ENCODE measurements around the gene MRGPRX3.
"Not testable (repeated sequence)": the region's sequence is repeated elsewhere in the genome, so short reads cannot be mapped to it uniquely, and the experiment has no call there.

The MRGPRX3 gene

GRCh38 chr11:18132341-18132740 is at the start of gene MRGPRX3:
Gene MRGPRX3, plus strand, starts transcription at chr11:18132571. Its CDS starts 4,632 bp downstream, at chr11:18137203.
- no peak for DNase-seq (ENCODE audit: low spot score)

DNA sequence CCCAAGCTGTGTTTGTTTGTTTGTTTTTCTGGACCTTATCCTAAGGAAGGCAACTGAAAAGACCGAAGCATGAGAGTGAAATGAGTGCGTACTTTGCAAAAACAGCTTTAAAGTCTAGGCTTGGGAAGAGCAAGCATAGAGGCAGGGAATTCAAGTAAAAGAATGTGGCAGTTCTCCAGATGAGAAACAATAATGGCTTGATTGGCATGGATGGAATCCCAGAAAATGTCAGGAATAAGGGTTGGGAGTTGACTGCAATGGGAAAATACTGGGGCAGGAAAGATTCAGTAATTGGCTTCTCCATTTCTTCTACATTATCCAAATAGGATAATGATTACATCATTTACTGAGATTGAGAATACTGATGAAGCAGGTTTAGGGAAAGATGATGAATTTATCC is 44.0 kb upstream of the MRGPRX3 start:
- DNase-seq (ENCODE audit: low spot score), result no peak

GRCh38 chr11:18088966-18089365 is 43.4 kb upstream of the MRGPRX3 start:
- no peak for DNase-seq (ENCODE audit: low spot score)

DNA sequence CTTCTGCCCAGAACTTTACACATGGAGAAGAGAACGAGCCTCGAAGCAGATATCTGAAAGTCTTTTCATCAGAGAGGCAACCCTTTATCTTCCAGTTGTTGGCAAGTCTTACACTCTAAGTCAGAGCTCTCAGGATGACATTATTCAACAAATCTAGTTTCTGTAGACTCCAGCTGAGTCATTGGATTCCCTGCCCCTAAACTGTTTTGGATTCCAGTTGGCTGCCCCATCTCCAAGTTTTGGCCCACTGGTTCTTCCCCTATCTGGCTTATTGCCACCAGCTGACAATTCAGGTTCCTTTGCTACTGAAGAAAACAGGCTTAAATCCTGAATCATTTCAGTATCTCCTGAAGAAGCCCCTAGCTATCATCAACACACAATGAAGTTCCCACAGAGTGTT is 40.6 kb upstream of the MRGPRX3 start:
- DNase-seq (ENCODE audit: low spot score), result no peak

DNA sequence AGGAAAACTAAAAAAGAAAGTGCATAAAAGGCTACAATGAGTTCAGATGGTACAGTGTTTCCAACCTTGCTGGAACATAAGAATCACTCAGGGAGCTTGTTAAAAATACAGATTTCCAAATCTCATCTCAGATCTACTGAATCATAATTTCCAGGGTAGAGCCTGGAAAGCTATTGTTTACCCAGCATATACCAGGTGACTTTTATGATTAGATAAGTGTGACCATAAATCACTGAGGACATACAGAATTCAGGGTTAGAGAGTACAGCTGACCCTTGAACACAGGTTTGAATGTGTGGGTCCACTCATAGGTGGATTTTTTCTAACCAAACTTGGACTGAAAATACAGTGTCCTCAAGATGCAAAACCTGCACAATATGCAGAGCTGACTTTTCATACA is 38.4 kb upstream of the MRGPRX3 start:
- DNase-seq (ENCODE audit: low spot score), result no peak

DNA sequence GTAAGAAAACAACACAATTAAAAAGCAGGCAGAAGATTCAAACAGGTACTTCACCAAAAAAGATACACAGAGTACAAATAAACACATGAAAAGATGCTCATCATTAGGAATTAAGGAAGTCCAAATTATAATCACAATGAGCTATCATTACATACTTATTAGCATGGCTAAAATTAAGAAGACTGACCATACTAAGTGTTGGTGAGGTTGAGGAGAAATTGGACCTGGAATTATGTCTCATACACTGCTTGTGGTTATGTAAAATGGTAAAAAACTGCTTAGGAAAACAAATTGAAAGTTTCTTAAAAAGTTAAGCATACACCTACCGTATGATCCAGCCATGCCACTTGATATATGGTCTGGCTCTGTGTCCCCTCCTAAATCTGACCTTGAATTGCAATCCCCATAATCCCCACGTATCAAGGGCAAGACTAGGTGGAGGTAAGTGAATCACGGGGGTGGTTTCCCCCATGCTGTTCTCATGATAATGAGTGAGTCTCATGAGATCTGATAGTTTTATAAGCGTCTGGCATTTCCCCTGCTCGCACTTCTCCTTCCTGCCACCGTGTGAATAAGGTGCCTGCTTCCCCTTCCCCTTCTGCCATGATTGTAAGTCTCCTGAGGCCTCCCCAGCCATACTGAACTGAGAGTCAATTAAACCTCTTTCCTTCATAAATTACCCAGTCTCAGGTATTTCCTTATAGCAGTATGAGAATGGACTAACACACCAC is 31.3 kb upstream of the MRGPRX3 start:
- DNase-seq (ENCODE audit: low spot score), result no peak

GRCh38 chr11:18105086-18105801 is 27.1 kb upstream of the MRGPRX3 start:
- DNase-seq (ENCODE audit: low spot score), result no peak

DNA sequence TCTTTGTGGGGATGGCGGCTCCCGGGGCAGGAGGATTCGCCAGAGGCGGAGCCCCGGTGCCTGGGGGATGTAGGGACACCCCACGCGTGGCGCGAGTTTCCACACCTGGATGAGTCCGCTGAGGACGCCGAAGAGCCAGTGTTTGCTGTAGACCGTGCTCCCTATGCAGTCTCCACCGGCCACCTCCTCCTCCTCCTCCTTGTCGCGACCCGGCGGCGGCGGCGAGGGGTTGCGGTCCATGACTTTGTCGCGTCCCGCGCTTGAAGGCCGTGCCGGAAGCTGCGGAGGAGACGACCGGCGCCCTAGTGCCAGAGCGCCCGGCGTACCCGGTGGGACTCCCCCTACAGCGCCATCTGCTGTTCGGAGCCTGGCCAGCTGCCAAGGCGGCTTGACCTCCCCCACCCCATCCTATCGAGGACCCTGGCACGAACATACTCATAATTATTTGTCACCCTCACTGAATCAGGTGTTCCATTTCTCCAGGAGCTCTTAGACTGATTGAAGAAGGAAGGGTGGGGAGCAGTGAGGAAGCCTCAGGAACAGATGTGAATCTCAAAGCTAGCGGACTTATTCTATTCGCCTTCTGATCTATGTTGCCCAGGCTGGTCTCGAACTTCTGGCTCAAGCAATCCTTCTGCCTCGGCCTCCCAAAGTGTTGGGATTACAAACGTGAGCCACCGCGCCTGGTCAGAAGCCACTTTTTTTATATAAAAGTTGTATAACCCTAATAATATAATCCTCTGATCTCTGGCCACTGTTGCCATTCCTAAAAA is 26.4 kb upstream of the MRGPRX3 start, which contains the start of gene SAAL1:
Gene SAAL1, minus strand, starts transcription at position 281 of the 773 bp plus-strand sequence. Its CDS starts 41 bp downstream, at position 240.
- peak; percentile 81 for DNase-seq (ENCODE audit: low spot score)

DNA sequence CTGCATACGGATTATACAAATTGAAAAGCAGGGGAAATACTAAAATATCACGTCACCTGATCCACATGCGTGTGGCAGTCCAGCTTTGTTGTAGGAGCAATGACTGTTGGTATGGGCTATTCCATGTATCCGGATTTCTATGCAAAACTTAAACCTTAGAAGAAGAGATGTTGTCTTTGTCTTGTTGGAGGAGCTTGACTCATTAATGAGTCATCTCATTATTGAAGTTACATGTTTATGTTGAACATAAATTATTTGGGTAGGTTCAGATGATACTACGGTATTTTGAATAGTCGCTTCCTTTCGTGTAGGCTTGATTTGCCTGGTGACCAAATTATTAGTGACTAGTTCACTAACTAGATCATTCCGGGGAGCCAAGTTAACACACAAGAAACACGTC is 25.7 kb upstream of the MRGPRX3 start:
- no peak for DNase-seq (ENCODE audit: low spot score)

GRCh38 chr11:18108254-18108653 is 24.1 kb upstream of the MRGPRX3 start:
- DNase-seq (ENCODE audit: low spot score), result no peak

DNA sequence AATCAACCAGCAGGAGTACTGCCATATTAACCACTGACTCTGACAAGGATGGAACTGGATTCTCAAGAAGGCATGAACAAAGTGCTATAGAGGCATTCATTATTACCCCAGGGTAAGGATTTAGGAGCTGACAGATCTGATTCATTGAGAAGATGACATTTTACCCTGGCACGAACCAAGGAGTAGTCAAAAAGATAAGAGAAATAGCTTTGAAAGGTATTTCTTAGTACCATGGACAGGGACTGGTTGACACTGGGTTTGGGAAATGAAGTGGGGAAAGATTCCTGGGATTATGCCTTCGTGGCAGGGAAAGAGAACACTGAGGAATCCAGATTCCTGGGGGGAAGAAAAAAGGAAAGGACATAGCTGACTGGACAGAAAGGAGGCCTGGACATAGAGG is 21.4 kb upstream of the MRGPRX3 start:
- no peak for DNase-seq (ENCODE audit: low spot score)

GRCh38 chr11:18115360-18116127 is 16.8 kb upstream of the MRGPRX3 start:
- DNase-seq (ENCODE audit: low spot score), result peak; percentile 70

DNA sequence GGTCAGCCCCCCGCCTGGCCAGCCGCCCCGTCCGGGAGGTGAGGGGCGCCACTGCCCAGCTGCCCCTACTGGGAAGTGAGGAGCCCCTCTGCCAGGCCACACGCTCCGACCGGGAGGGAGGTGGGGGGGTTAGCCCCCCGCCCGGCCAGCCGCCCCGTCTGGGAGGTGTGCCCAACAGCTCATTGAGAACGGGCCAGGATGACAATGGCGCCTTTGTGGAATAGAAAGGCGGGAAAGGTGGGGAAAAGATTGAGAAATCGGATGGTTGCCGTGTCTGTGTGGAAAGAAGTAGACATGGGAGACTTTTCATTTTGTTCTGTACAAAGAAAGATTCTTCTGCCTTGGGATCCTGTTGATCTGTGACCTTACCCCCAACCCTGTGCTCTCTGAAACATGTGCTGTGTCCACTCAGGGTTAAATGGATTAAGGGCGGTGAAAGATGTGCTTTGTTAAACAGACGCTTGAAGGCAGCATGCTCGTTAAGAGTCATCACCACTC is 11.0 kb upstream of the MRGPRX3 start:
- not testable (repeated sequence) for DNase-seq (ENCODE audit: low spot score)

DNA sequence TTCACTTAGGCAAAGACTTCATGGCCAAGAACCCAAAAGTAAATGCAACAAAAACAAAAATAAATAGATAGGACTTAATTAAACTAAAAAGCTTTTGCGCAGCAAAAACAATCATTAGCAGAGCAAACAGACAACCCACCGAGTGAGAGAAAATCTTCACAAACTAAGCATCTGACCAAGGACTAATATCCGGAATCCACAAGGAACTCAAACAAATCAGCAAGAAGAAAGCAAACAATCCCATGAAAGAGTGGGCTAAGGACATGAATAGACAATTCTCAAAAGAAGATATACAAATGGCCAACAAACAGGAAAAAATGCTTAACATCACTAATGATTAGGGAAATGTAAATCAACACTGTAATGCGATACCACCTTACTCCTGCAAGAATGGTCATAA is 1.3 kb upstream of the MRGPRX3 start:
- DNase-seq (ENCODE audit: low spot score), result not testable (repeated sequence)

DNA sequence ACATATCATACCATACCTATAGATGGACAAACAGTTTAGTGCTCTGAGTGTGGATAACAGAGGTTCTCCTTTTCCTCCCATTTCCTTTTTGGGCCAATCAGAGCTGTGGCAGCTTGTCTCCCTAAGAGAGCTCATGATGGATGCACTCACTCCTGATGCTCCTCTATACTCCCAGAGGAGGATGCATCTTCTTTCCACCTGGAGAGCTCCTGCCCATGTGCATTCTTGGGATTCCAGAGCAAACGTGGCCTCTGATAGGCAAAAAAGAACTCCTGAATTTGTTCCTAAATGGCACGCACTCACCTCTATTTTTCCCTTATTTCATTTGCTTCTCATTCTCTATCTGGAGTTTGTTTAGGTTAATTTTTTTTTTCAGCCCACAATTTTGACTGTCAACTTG is 2.9 kb downstream of the MRGPRX3 start:
- DNase-seq (ENCODE audit: low spot score), result no peak

DNA sequence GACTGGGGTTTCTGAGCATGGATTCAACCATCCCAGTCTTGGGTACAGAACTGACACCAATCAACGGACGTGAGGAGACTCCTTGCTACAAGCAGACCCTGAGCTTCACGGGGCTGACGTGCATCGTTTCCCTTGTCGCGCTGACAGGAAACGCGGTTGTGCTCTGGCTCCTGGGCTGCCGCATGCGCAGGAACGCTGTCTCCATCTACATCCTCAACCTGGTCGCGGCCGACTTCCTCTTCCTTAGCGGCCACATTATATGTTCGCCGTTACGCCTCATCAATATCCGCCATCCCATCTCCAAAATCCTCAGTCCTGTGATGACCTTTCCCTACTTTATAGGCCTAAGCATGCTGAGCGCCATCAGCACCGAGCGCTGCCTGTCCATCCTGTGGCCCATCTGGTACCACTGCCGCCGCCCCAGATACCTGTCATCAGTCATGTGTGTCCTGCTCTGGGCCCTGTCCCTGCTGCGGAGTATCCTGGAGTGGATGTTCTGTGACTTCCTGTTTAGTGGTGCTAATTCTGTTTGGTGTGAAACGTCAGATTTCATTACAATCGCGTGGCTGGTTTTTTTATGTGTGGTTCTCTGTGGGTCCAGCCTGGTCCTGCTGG is 4.9 kb downstream of the MRGPRX3 start:
- DNase-seq (ENCODE audit: low spot score), result no peak

- DNase-seq (ENCODE audit: low spot score), result no peak
These were observed 7.8 kb downstream of the MRGPRX3 start for GRCh38 chr11:18140145-18140544.

GRCh38 chr11:18144243-18144642 is 11.9 kb downstream of the MRGPRX3 start:
- DNase-seq (ENCODE audit: low spot score), result no peak

DNA sequence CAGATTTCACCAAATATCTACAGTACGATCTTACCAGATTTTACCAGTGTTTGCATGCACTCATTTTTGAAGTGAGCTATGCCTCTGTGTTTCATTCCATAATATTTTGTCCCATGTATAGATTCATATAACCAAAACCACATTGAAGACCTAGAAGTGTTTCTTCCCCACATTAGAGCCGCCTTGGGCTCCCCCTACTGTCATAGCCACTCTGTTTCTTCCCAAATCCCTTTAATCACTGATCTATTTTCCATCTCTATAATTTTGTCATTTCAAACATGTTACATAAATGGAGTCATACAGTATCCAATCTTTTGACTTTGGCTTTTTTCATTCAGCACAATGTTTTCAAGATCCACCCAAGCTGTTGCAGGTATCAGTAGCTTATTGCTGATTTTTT is 12.7 kb downstream of the MRGPRX3 start:
- no peak for DNase-seq (ENCODE audit: low spot score)

- no peak for DNase-seq (ENCODE audit: low spot score)
These were observed 13.5 kb downstream of the MRGPRX3 start for GRCh38 chr11:18145837-18146236.

DNA sequence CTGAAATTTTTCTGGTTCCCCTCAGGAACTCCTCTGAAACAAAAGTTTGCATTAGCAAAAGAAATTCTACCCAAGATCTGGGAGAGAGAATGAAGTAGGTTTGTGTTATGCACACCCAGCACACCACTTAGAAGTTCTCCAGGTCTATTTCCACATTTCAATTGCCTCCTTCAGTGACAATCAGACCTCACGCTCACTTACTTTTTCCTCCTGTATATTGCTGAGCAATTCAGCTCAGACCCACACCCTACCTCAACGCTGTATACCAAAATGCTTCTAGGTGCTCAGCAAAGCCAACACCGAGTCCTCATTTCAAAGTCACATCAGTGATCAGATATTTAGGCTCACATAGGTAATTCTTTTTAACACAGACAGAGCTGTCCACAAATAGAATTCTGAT is 19.2 kb downstream of the MRGPRX3 start:
- no peak for DNase-seq (ENCODE audit: low spot score)

Measured in hematopoietic multipotent progenitor cell treated with erythropoietin and hydrocortisone succinate and interleukin-3 and kit ligand, for 15 days (in vitro differentiated cells).